ENCODE data around the gene OR10R2.

- TF ChIP-seq CTCF (IDR thresholded peaks at IDR 0.05 in 4 of 5, conservative IDR thresholded peaks at IDR 0.05 in 1 of 5) (no peak), POLR2A (IDR thresholded peaks at IDR 0.05) (no peak)
Measured at GRCh38 chr1:158491316-158491715, 19.3 kb downstream of the OR10R2 start.

Measured in gastrocnemius medialis (tissue), 4 donors.